Upper lobe of left lung (tissue), 6 donors: ENCODE data around the gene CTNNBL1. TPM values are rescaled to one million over a fixed set of nuclear protein-coding genes. Genes with fewer than 3 reads are reported as not detected.
"Not testable (repeated sequence)": the region's sequence is repeated elsewhere in the genome, so short reads cannot be mapped to it uniquely, and the experiment has no call there.

Experiments used
- ATAC-seq, 2 donors: fragments of 200-7000 bp; cut with Tn5 transposase; one replicate each; pipeline ENCODE4 v1.9.1; 2022; ENCODE audit warnings: mild to moderate bottlenecking in 2 of 2, moderate library complexity in 2 of 2; ENCODE audit not compliant: low FRiP score in 2 of 2
- DNase-seq, 2 donors: peaks; one replicate each; pipeline ENCODE4 v3.0.0-alpha.2; 2019 to 2020
- H3K27ac ChIP-seq, 4 donors: fragments of 200-600 bp; sonication (generic); one replicate each; pipeline ENCODE4 v1.5.1; 2016 to 2019
- H3K27me3 ChIP-seq, 4 donors: fragments of 200-600 bp; sonication (generic); one replicate each; pipeline ENCODE4 v1.5.1; 2017 to 2019
- H3K36me3 ChIP-seq, 4 donors: fragments of 200-600 bp; sonication (generic); one replicate each; pipeline ENCODE4 v1.5.1; 2016 to 2019
- H3K4me1 ChIP-seq, 4 donors: fragments of 200-600 bp; sonication (generic); one replicate each; pipeline ENCODE4 v1.5.1; 2018 to 2019
- H3K4me3 ChIP-seq, 4 donors: fragments of 200-600 bp; sonication (generic); one replicate each; pipeline ENCODE4 v1.5.1; 2017 to 2019; ENCODE audit warnings: mild to moderate bottlenecking in 2 of 4, moderate library complexity in 1 of 4
- H3K9me3 ChIP-seq, 4 donors: fragments of 200-600 bp; sonication (generic); one replicate each; pipeline ENCODE4 v1.5.1; 2018 to 2019
- EP300 ChIP-seq, 4 donors: sonication (generic); formaldehyde crosslinking; IDR thresholded peaks; one replicate each; pipeline ENCODE4 v1.5.1; 2017; ENCODE audit warnings: antibody characterized with exemption in 4 of 4, control low read depth in 2 of 4
- POLR2A ChIP-seq, 4 donors: fragments of 450-650 bp; IDR thresholded peaks; one replicate each; pipeline ENCODE4 v1.5.1; 2016 to 2017; ENCODE audit warnings: antibody characterized with exemption in 4 of 4, mild to moderate bottlenecking in 2 of 4
- POLR2AphosphoS5 ChIP-seq, 2 donors: sonication (generic); formaldehyde crosslinking; IDR thresholded peaks; one replicate each; pipeline ENCODE4 v1.5.1; 2017; ENCODE audit warnings: antibody characterized with exemption in 2 of 2
- WGBS, 2 donors: methylation state at CpG; one replicate each; pipeline ENCODE4 v1.1.5; 2017 to 2018; 5-methylcytosine and 5-hydroxymethylcytosine counted together
- total RNA-seq, 6 donors: library from RNA; depleted of rRNA in 4 of 6; stranded (reverse); fragments of >200 nt in 4 of 6; gene quantifications; one replicate each; pipeline versions ENCODE4 v1.1.0 to v1.2.1, GENCODE V29; 2016 to 2021
- TF ChIP-seq, protein P1 (sequence below), 6 experiments: fragments of 450-650 bp in 4 of 6; fragments of 200-600 bp in 2 of 6; sonication (generic) in 2 of 6; IDR thresholded peaks; one replicate each; pipeline ENCODE4 v1.5.1; 2016 to 2019; ENCODE audit warnings: antibody characterized with exemption in 6 of 6
- donor health status: DM: no; HTN: no; CAD: no; lungs with moderate emphysema.
- donor health status: DM: no; HTN: yes; CAD: no; lungs with severe emphysema.

Gene CTNNBL1
- total RNA-seq, 6 donors from 2014 or later, result 25.1 to 61.0 (median 29.1) TPM

GRCh38 chr20:37714978-37715672 lies 21.3 kb downstream of the CTNNBL1 start:
- 64 to 73% methylated on average over 10 of the region's 10 CpGs for WGBS, 2 donors
- Histone ChIP-seq H3K27ac (no peak overlapping the region), H3K36me3 (no peaks in the 10 kb centered on the region), H3K4me1 (peaks cover 18 to 32% (median 25%) of the 10 kb centered on the region in 4 donors), H3K4me3 (no peak overlapping the region), H3K9me3 (no peaks in the 10 kb centered on the region), H3K27me3 (no peaks in the 10 kb centered on the region)
- DNase-seq (no peak), ATAC-seq (no peak)
- TF ChIP-seq POLR2AphosphoS5 (IDR thresholded peaks at IDR 0.05), result no peak
- TF ChIP-seq, protein P1, sequence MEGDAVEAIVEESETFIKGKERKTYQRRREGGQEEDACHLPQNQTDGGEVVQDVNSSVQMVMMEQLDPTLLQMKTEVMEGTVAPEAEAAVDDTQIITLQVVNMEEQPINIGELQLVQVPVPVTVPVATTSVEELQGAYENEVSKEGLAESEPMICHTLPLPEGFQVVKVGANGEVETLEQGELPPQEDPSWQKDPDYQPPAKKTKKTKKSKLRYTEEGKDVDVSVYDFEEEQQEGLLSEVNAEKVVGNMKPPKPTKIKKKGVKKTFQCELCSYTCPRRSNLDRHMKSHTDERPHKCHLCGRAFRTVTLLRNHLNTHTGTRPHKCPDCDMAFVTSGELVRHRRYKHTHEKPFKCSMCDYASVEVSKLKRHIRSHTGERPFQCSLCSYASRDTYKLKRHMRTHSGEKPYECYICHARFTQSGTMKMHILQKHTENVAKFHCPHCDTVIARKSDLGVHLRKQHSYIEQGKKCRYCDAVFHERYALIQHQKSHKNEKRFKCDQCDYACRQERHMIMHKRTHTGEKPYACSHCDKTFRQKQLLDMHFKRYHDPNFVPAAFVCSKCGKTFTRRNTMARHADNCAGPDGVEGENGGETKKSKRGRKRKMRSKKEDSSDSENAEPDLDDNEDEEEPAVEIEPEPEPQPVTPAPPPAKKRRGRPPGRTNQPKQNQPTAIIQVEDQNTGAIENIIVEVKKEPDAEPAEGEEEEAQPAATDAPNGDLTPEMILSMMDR (IDR thresholded peaks at IDR 0.05), result no peak
- TF ChIP-seq EP300 (IDR thresholded peaks at IDR 0.05), result no peak
- no peak for TF ChIP-seq POLR2A (IDR thresholded peaks at IDR 0.05)

DNA sequence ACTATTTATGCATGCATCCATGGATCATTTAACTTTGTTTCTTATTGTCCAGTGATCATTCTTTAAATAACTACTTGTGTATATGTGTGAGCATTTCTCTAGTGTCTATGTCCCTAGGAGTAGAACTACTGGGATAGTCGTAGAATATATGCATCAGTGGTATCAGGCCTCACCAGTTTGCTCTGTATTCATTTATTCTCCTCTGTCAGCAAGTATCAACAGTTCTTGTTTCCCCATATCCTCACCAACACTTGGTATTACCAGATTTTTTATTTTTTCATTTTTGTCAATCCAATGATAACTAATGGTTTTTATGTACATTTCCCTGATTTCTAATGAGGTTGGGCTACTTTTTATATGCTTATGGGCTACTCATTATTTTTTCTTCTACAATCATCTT lies 27.9 kb downstream of the CTNNBL1 start:
- H3K4me3 ChIP-seq, result no peak overlapping the region
- H3K4me1 ChIP-seq, result peaks cover 0 to under 1% (median under 1%) of the 10 kb centered on the region in 4 donors
- no peaks in the 10 kb centered on the region for H3K9me3 ChIP-seq
- DNase-seq (no peak), ATAC-seq (no peak)
- 100% methylated on average over 1 of the region's 1 CpG for WGBS, 2 donors
- H3K27ac ChIP-seq, result no peak overlapping the region
- no peaks in the 10 kb centered on the region for H3K36me3 ChIP-seq
- H3K27me3 ChIP-seq, result no peaks in the 10 kb centered on the region
- TF ChIP-seq POLR2AphosphoS5 (IDR thresholded peaks at IDR 0.05), result no peak
- no peak for TF ChIP-seq POLR2A (IDR thresholded peaks at IDR 0.05)
- TF ChIP-seq, protein P1 (IDR thresholded peaks at IDR 0.05), result no peak
- no peak for TF ChIP-seq EP300 (IDR thresholded peaks at IDR 0.05)

GRCh38 chr20:37722312-37722711 lies 28.5 kb downstream of the CTNNBL1 start:
- DNase-seq, H3K4me3 ChIP-seq, H3K9me3 ChIP-seq, H3K27ac ChIP-seq, H3K27me3 ChIP-seq, H3K36me3 ChIP-seq, ATAC-seq, H3K4me1 ChIP-seq: not testable (repeated sequence)
- WGBS, 2 donors, result 95 to 98% methylated on average over 4 of the region's 4 CpGs

- DNase-seq (no peak), ATAC-seq (no peak)
These were observed 29.8 kb downstream of the CTNNBL1 start for GRCh38 chr20:37723668-37724067.

DNA sequence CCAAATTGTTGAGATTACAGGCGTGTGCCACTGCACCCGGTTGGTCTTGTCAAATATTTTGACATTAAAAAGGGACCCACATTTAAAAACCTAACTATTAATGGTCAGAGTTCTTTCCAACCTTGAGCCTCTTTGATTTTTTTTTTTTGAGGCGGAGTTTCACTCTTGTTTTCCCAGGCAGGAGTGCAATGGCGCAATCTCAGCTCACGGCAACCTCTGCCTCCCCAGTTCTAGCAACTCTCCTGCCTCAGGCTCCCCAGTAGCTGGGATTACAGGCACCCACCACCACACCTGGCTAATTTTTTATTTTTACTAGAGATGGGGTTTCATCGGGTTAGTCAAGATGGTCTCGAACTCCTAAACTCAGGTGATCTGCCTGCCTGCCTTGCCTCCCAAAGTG lies 31.3 kb downstream of the CTNNBL1 start:
- H3K9me3 ChIP-seq, result no peaks in the 10 kb centered on the region
- H3K4me3 ChIP-seq, result no peak overlapping the region
- TF ChIP-seq, protein P1 (IDR thresholded peaks at IDR 0.05), result no peak
- TF ChIP-seq POLR2AphosphoS5 (IDR thresholded peaks at IDR 0.05) (no peak), POLR2A (IDR thresholded peaks at IDR 0.05) (no peak), EP300 (IDR thresholded peaks at IDR 0.05) (no peak)
- peaks cover 13 to 20% (median 17%) of the 10 kb centered on the region in 4 donors for H3K4me1 ChIP-seq
- DNase-seq (no peak), ATAC-seq (no peak)
- 90 to 91% methylated on average over 7 of the region's 7 CpGs for WGBS, 2 donors
- H3K36me3 ChIP-seq, result no peaks in the 10 kb centered on the region
- no peak overlapping the region for H3K27ac ChIP-seq
- no peaks in the 10 kb centered on the region for H3K27me3 ChIP-seq

More at GRCh38 chr20:37723668-37724067, 29.8 kb downstream of the CTNNBL1 start:
- TF ChIP-seq POLR2A (IDR thresholded peaks at IDR 0.05) (no peak), EP300 (IDR thresholded peaks at IDR 0.05) (no peak), POLR2AphosphoS5 (IDR thresholded peaks at IDR 0.05) (no peak)
- TF ChIP-seq, protein P1 (IDR thresholded peaks at IDR 0.05), result no peak
- Histone ChIP-seq H3K9me3 (no peaks in the 10 kb centered on the region), H3K4me3 (no peak overlapping the region), H3K27me3 (no peaks in the 10 kb centered on the region), H3K36me3 (no peaks in the 10 kb centered on the region), H3K4me1 (peaks cover 13 to 19% (median 15%) of the 10 kb centered on the region in 4 donors), H3K27ac (no peak overlapping the region)
